T-cell (primary cell): Measurements from ENCODE around the gene TMCO2. TPM values are rescaled to one million over a fixed set of nuclear protein-coding genes. Genes with fewer than 3 reads are reported as not detected.

ENCODE experiments used
- ATAC-seq, 4 experiments: fragments of 200-7000 bp in 3 of 4; fragments of 150-1000 bp in 1 of 4; cut with Tn5 transposase; replicated peaks in 1 of 4; 1 replicate in 3 of 4; 2 replicates in 1 of 4; pipeline ENCODE4 v1.10.0; 2021; ENCODE audit warnings: moderate library complexity in 3 of 4, mild to moderate bottlenecking in 2 of 4, moderate number of reproducible peaks in 1 of 4
- CTCF ChIA-PET, 2 donors: fragments of 300-600 bp; sonication (Branson Sonifier 250); formaldehyde crosslinking; loops; one replicate each; lab custom pipeline; 2022; ENCODE audit warnings: antibody characterized with exemption in 2 of 2; lab: Charles Lee
- POLR2A ChIA-PET, 2 donors: fragments of 300-600 bp; sonication (Branson Sonifier 250); formaldehyde crosslinking; loops; one replicate each; lab custom pipeline; 2022; ENCODE audit warnings: antibody characterized with exemption in 2 of 2; lab: Charles Lee
- DNase-seq, 35 experiments: peaks; one replicate each; pipeline versions ENCODE4 v3.0.0 to v3.0.0-alpha.2; 2013 to 2023
- H3K27ac ChIP-seq: one replicate; pipeline ENCODE4 v1.5.1; 2013; ENCODE audit warnings: low read length
- H3K27me3 ChIP-seq, 2 experiments: replicated peaks in 1 of 2; 1 replicate in 1 of 2; 2 replicates in 1 of 2; pipeline versions ENCODE4 v1.6.1 to v1.7.0; 2013; ENCODE audit warnings: low read length in 1 of 2, mixed read lengths in 1 of 2; ENCODE audit not compliant: control insufficient read depth in 2 of 2, insufficient read depth in 2 of 2; ENCODE audit errors: extremely low read depth in 1 of 2
- H3K36me3 ChIP-seq, 2 donors: 1 replicate in 1 of 2; 2 replicates in 1 of 2; pipeline versions ENCODE4 v1.6.1 to v1.7.0; 2013; ENCODE audit warnings: low read length in 1 of 2; ENCODE audit not compliant: control insufficient read depth in 2 of 2, insufficient read depth in 1 of 2; ENCODE audit errors: extremely low read depth in 1 of 2
- H3K4me1 ChIP-seq, 2 experiments: 1 replicate in 1 of 2; 2 replicates in 1 of 2; pipeline versions ENCODE4 v1.6.1 to v1.7.0; 2013; ENCODE audit warnings: low read length in 2 of 2, mixed read lengths in 1 of 2; ENCODE audit not compliant: insufficient read depth in 2 of 2, control insufficient read depth in 1 of 2; ENCODE audit errors: extremely low read depth in 1 of 2
- H3K4me3 ChIP-seq, 2 donors: 1 replicate in 1 of 2; 2 replicates in 1 of 2; pipeline versions ENCODE4 v1.5.1 to v1.7.0; 2013; ENCODE audit warnings: mild to moderate bottlenecking in 2 of 2, low read length in 1 of 2, moderate library complexity in 1 of 2; ENCODE audit not compliant: control insufficient read depth in 1 of 2; ENCODE audit errors: extremely low read depth in 1 of 2
- H3K9me3 ChIP-seq: 2 replicates; pipeline ENCODE4 v1.7.0; 2013
- H3K27ac Mint-ChIP-seq, 2 donors: one replicate each; pipeline ENCODE4 v1.8.0; 2020 to 2021; ENCODE audit warnings: mild to moderate bottlenecking in 2 of 2, mixed read lengths in 2 of 2
- H3K27me3 Mint-ChIP-seq, 2 donors: one replicate each; pipeline ENCODE4 v1.8.0; 2021 to 2022; ENCODE audit warnings: mixed read lengths in 2 of 2
- H3K36me3 Mint-ChIP-seq: one replicate; pipeline ENCODE4 v1.8.0; 2021; ENCODE audit warnings: mixed read lengths
- H3K4me1 Mint-ChIP-seq, 3 donors: one replicate each; pipeline ENCODE4 v1.8.0; 2020 to 2022; ENCODE audit warnings: mixed read lengths in 3 of 3, mild to moderate bottlenecking in 1 of 3
- H3K4me3 Mint-ChIP-seq, 3 donors: one replicate each; pipeline ENCODE4 v1.8.0; 2020 to 2022; ENCODE audit warnings: mild to moderate bottlenecking in 3 of 3, mixed read lengths in 3 of 3, moderate library complexity in 3 of 3
- H3K9me3 Mint-ChIP-seq, 3 donors: one replicate each; pipeline ENCODE4 v1.8.0; 2020 to 2022; ENCODE audit warnings: mixed read lengths in 3 of 3
- WGBS: methylation state at CpG from one replicate; pipeline ENCODE4 v1.1.5; 2013; ENCODE audit warnings: missing lambda C conversion rate; ENCODE audit not compliant: insufficient coverage; 5-methylcytosine and 5-hydroxymethylcytosine counted together
- total RNA-seq, 35 experiments: library from RNA in 6 of 35; stranded (reverse) in 6 of 35; fragments of 120-200 nt in 1 of 35; gene quantifications; one replicate each; pipeline versions ENCODE4 v1.2.1 to v1.2.4 and lab custom pipeline; 2013 to 2026

The TMCO2 gene
- total RNA-seq, 5 donors from 2014 or later (not counting 1 experiment from before 2014, with no cell fraction given): not detected

GRCh38 chr1:40241362-40241761, 6.4 kb upstream of the TMCO2 start:
- POLR2A ChIA-PET: interaction anchor here in 1 of 2 donors (0.7 to 1.0 kb wide), 3 partner anchors 16 to 144 kb away, joined by 3 to 12 read pairs (median 4); no protein-coding TSS in a partner anchor
- H3K4me3 Mint-ChIP-seq: no peak overlapping the region

GRCh38 chr1:40243351-40243750, 4.4 kb upstream of the TMCO2 start:
- no peaks in the 10 kb centered on the region for H3K9me3 Mint-ChIP-seq
- WGBS: no CpG with 5 or more reads among the region's 2 CpGs
- POLR2A ChIA-PET: interaction anchor here (0.6 to 0.7 kb wide), 3 partner anchors 19 to 35 kb away, joined by 7 to 8 read pairs (median 8); no protein-coding TSS in a partner anchor
- H3K4me3 Mint-ChIP-seq: no peak overlapping the region
- no peak for DNase-seq
- Histone ChIP-seq H3K9me3 (no peaks in the 10 kb centered on the region), H3K4me3 (no peak overlapping the region), H3K27me3 (no peaks in the 10 kb centered on the region), H3K4me1 (peaks cover 2 to 5% of the 10 kb centered on the region in 2 experiments), H3K36me3 (peaks cover 0 to 3% of the 10 kb centered on the region in 2 donors), H3K27ac (no peak overlapping the region)
- H3K27me3 Mint-ChIP-seq: no peaks in the 10 kb centered on the region
- CTCF ChIA-PET: interaction anchor here (0.5 to 0.6 kb wide), 2 partner anchors 17 to 45 kb away, joined by 4 to 5 read pairs; no protein-coding TSS in a partner anchor
- peaks cover 14 to 17% (median 16%) of the 10 kb centered on the region in 3 donors for H3K4me1 Mint-ChIP-seq
- H3K36me3 Mint-ChIP-seq: peaks cover 10% of the 10 kb centered on the region
- no peak for ATAC-seq
- H3K27ac Mint-ChIP-seq: peak overlapping the region in 1 of 2 donors; percentile 28

More at GRCh38 chr1:40241362-40241761, 6.4 kb upstream of the TMCO2 start:
- H3K27ac ChIP-seq: peak overlapping the region; percentile 61
- H3K4me1 ChIP-seq: peaks cover 2 to 5% of the 10 kb centered on the region in 2 experiments
- peaks cover 0 to 19% of the 10 kb centered on the region in 2 donors for H3K36me3 ChIP-seq
- Mint-ChIP-seq H3K27ac (peak overlapping the region; percentile 77 to 81), H3K4me1 (peaks cover 14 to 17% (median 16%) of the 10 kb centered on the region in 3 donors), H3K9me3 (no peaks in the 10 kb centered on the region), H3K36me3 (peaks cover 26% of the 10 kb centered on the region), H3K27me3 (no peaks in the 10 kb centered on the region)
- 60% methylated on average over 1 of the region's 1 CpG for WGBS
- peak in 1 of 4 experiments; percentile 38 for ATAC-seq
- no peak overlapping the region for H3K4me3 ChIP-seq
- CTCF ChIA-PET: interaction anchor here (0.7 to 2.5 kb wide), 9 partner anchors 9 to 495 kb away, joined by 3 to 6 read pairs (median 4); partner anchors contain the start of gene SMAP2 (in 1 of the 2)
- DNase-seq: no peak
- H3K9me3 ChIP-seq: no peaks in the 10 kb centered on the region
- no peaks in the 10 kb centered on the region for H3K27me3 ChIP-seq

DNA sequence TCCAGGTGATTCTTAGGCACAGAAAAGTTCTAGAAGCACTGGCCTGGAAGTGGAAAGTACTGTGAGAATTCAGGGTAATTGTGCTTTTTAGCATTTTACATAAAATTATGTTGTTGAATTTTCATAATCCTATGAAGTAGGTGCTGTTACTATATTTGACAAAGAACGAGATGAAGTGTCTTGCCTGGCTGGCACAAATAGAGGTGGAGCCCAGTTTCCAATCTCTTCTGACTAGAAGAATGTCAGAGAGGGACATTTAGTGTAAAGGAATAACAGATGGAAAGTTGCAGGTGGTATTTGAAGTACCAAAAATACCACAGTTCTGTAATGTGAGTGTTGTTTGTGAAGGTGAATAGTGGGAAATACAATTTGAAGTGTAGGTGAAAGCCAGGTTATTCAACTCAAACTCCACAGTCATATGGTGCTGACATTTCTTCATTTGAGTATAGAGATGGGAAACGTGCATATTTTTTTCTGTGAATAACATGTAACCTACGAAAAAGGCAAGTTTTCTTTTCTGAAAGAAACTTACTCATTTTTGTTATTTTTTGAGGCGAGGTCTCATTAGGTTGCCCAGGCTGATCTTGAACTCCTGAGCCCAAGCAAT, 3.5 kb upstream of the TMCO2 start:
- H3K27ac Mint-ChIP-seq: no peak overlapping the region
- no peak for ATAC-seq
- H3K27me3 Mint-ChIP-seq: no peaks in the 10 kb centered on the region
- POLR2A ChIA-PET: interaction anchor here in 1 of 2 donors (0.6 kb wide), 1 partner anchor 11 kb away, joined by 8 read pairs; no protein-coding TSS in a partner anchor
- H3K36me3 Mint-ChIP-seq: peaks cover 1% of the 10 kb centered on the region
- 81% methylated on average over 2 of the region's 4 CpGs for WGBS
- CTCF ChIA-PET: interaction anchor here (0.5 to 0.6 kb wide), 2 partner anchors 176 to 753 kb away, joined by 3 read pairs; no protein-coding TSS in a partner anchor
- Histone ChIP-seq H3K4me1 (peaks cover 2 to 5% of the 10 kb centered on the region in 2 experiments), H3K27me3 (no peaks in the 10 kb centered on the region), H3K4me3 (no peak overlapping the region), H3K9me3 (no peaks in the 10 kb centered on the region), H3K36me3 (no peaks in the 10 kb centered on the region), H3K27ac (no peak overlapping the region)
- no peak for DNase-seq
- H3K4me3 Mint-ChIP-seq: no peak overlapping the region
- no peaks in the 10 kb centered on the region for H3K9me3 Mint-ChIP-seq
- peaks cover 14 to 16% (median 16%) of the 10 kb centered on the region in 3 donors for H3K4me1 Mint-ChIP-seq

GRCh38 chr1:40245686-40246085, 2.1 kb upstream of the TMCO2 start:
- Histone ChIP-seq H3K4me1 (peaks cover 2 to 5% of the 10 kb centered on the region in 2 experiments), H3K36me3 (no peaks in the 10 kb centered on the region), H3K27ac (no peak overlapping the region), H3K27me3 (no peaks in the 10 kb centered on the region), H3K9me3 (no peaks in the 10 kb centered on the region), H3K4me3 (no peak overlapping the region)
- no peaks in the 10 kb centered on the region for H3K9me3 Mint-ChIP-seq
- H3K27ac Mint-ChIP-seq: no peak overlapping the region
- WGBS: 100% methylated on average over 2 of the region's 3 CpGs
- ChIA-PET POLR2A (no interaction called here), CTCF (no interaction called here)
- no peaks in the 10 kb centered on the region for H3K36me3 Mint-ChIP-seq
- DNase-seq: no peak
- H3K27me3 Mint-ChIP-seq: no peaks in the 10 kb centered on the region
- peaks cover 14 to 16% (median 15%) of the 10 kb centered on the region in 3 donors for H3K4me1 Mint-ChIP-seq
- H3K4me3 Mint-ChIP-seq: no peak overlapping the region
- ATAC-seq: no peak

GRCh38 chr1:40248412-40248811, 675 bp downstream of the TMCO2 start:
- no peaks in the 10 kb centered on the region for H3K9me3 Mint-ChIP-seq
- ChIA-PET CTCF (interaction anchor here in 1 of 2 donors (0.6 kb wide), 1 partner anchor 12 kb away, joined by 11 read pairs; no protein-coding TSS in a partner anchor), POLR2A (interaction anchor here in 1 of 2 donors (0.6 kb wide), 1 partner anchor 43 kb away, joined by 3 read pairs; no protein-coding TSS in a partner anchor)
- no peaks in the 10 kb centered on the region for H3K36me3 Mint-ChIP-seq
- no peak overlapping the region for H3K4me3 ChIP-seq
- H3K27ac ChIP-seq: no peak overlapping the region
- H3K27me3 ChIP-seq: no peaks in the 10 kb centered on the region
- no peak overlapping the region for H3K4me3 Mint-ChIP-seq
- ATAC-seq (no peak), DNase-seq (no peak)
- no peaks in the 10 kb centered on the region for H3K36me3 ChIP-seq
- H3K27me3 Mint-ChIP-seq: no peaks in the 10 kb centered on the region
- peaks cover 0 to 8% (median 5%) of the 10 kb centered on the region in 3 donors for H3K4me1 Mint-ChIP-seq
- H3K4me1 ChIP-seq: no peaks in the 10 kb centered on the region
- no peak overlapping the region for H3K27ac Mint-ChIP-seq
- no peaks in the 10 kb centered on the region for H3K9me3 ChIP-seq

GRCh38 chr1:40251456-40251855, 3.7 kb downstream of the TMCO2 start:
- ATAC-seq (no peak), DNase-seq (no peak)
- no peaks in the 10 kb centered on the region for H3K27me3 ChIP-seq
- H3K27ac ChIP-seq: no peak overlapping the region
- Mint-ChIP-seq H3K27me3 (no peaks in the 10 kb centered on the region), H3K4me1 (peaks cover 6 to 22% (median 19%) of the 10 kb centered on the region in 3 donors), H3K27ac (peak overlapping the region in 1 of 2 donors; percentile 64), H3K9me3 (no peaks in the 10 kb centered on the region), H3K4me3 (no peak overlapping the region), H3K36me3 (peaks cover 4% of the 10 kb centered on the region)
- no peak overlapping the region for H3K4me3 ChIP-seq
- ChIA-PET CTCF (interaction anchor here in 1 of 2 donors (0.5 kb wide), 1 partner anchor 89 kb away, joined by 4 read pairs; no protein-coding TSS in a partner anchor), POLR2A (interaction anchor here (0.5 kb wide), 2 partner anchors 42 to 247 kb away, joined by 5 to 11 read pairs; no protein-coding TSS in a partner anchor)
- H3K4me1 ChIP-seq: peaks cover 0 to under 1% of the 10 kb centered on the region in 2 experiments
- H3K36me3 ChIP-seq: peaks cover 0 to 4% of the 10 kb centered on the region in 2 donors
- H3K9me3 ChIP-seq: no peaks in the 10 kb centered on the region
- 94% methylated on average over 2 of the region's 4 CpGs for WGBS
